ENCODE data around the gene XRCC5.
"Not testable (repeated sequence)": the region's sequence is repeated elsewhere in the genome, so short reads cannot be mapped to it uniquely, and the experiment has no call there.

Gene XRCC5

DNA sequence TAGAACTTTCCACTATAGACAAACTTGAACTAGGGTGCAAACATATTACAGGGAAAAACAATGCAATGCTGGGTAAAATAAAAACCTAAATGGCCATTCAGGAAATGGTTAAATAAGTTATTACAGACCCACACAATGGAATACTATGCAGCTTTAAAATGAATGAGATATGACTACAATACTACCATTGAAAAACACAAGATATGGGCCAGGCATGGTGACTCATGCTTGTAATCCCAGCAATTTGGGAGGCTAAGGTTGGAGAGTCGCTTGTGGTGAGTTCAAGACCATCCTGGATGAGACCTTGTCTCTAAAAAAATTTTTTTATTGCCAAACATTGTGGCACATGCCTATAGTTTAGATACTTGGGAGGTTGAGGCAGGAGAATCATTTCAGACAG, 34.4 kb upstream of the XRCC5 start:
- H3K27me3 ChIP-seq (replicated peaks; ENCODE audit: control insufficient read depth, insufficient read depth, low read length): no peaks in the 10 kb centered on the region
- TF ChIP-seq, protein P1, sequence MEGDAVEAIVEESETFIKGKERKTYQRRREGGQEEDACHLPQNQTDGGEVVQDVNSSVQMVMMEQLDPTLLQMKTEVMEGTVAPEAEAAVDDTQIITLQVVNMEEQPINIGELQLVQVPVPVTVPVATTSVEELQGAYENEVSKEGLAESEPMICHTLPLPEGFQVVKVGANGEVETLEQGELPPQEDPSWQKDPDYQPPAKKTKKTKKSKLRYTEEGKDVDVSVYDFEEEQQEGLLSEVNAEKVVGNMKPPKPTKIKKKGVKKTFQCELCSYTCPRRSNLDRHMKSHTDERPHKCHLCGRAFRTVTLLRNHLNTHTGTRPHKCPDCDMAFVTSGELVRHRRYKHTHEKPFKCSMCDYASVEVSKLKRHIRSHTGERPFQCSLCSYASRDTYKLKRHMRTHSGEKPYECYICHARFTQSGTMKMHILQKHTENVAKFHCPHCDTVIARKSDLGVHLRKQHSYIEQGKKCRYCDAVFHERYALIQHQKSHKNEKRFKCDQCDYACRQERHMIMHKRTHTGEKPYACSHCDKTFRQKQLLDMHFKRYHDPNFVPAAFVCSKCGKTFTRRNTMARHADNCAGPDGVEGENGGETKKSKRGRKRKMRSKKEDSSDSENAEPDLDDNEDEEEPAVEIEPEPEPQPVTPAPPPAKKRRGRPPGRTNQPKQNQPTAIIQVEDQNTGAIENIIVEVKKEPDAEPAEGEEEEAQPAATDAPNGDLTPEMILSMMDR (IDR thresholded peaks at IDR 0.05; ENCODE audit: insufficient read depth, low read length, poor library complexity, severe bottlenecking): no peak
- DNase-seq (ENCODE audit: extremely low read depth, insufficient read length): no peak
- H3K36me3 ChIP-seq (ENCODE audit: control insufficient read depth, insufficient read depth, low read length): no peaks in the 10 kb centered on the region; the same call in none of the 2 replicates
- H3K4me3 ChIP-seq (replicated peaks; ENCODE audit: low read depth, low read length): no peak overlapping the region

DNA sequence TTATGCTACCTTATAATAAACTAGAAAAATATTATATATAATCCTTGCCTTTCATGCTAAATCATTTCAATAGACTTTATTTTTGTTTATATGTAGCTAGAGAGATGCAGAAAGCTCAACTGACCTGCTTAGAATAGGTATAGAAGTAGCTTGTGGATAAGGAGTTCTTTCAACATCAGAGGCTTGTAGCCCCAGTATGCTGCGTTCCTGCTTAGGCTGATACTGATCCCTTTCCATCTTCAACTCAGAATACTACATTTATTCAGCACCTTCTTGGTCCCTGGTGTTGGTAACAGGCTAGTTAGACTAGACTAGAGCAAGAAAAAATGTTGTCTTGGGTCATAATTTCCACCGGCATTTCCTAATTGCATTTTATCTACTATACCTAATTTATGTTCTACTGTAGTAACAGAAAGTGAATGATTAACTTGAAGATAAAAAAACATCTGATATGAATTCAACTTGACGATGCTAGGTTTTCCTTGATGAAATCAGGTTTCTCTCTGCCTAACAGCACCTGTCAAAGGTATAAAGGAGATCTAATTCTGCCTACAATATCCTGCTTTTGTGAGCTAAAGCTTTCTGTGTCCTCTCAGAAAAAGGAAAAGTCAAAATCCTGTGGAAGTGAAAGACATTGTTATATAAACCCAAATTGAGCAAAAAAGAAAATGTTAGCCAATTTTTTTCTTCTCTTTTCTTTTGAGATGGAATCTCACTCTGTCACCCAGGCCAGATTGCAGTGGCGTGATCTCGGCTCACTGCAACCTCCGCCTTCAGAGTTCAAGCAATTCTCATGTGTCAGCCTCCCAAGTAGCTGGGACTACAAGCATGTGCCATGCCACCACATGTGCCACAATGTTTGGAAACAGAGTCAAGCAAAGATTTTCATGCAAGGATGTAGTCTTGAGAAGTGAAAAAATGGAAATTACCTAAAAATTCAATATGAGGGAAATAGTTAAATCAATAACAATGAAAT, 33.4 kb upstream of the XRCC5 start:
- TF ChIP-seq, protein P1 (IDR thresholded peaks at IDR 0.05; ENCODE audit: insufficient read depth, low read length, poor library complexity, severe bottlenecking): no peak
- H3K27me3 ChIP-seq (replicated peaks; ENCODE audit: control insufficient read depth, insufficient read depth, low read length): no peaks in the 10 kb centered on the region
- DNase-seq (ENCODE audit: extremely low read depth, insufficient read length): no peak
- H3K4me3 ChIP-seq (replicated peaks; ENCODE audit: low read depth, low read length): no peak overlapping the region
- no peaks in the 10 kb centered on the region; the same call in 1 of the 2 replicates for H3K36me3 ChIP-seq (ENCODE audit: control insufficient read depth, insufficient read depth, low read length)

DNA sequence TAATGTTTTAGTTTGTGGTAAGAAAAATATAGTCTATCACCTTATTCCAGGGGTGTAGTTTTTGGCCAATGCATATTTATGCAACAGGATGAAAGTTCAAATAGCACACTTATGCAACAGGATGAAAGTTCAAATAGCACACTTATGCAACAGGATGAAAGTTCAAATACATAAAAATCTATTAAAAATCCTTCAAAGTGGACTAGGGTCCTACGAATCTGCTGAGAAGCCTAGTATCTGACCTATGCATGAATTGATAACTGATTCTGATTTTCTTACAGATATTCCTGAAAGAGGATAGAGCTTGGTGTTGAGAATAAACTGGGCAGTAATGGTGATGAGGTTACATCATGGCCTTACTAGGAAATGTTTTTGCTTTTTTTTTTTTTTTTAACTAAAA, 30.4 kb upstream of the XRCC5 start:
- TF ChIP-seq, protein P1 (IDR thresholded peaks at IDR 0.05; ENCODE audit: insufficient read depth, low read length, poor library complexity, severe bottlenecking): no peak
- no peak overlapping the region for H3K4me3 ChIP-seq (replicated peaks; ENCODE audit: low read depth, low read length)
- DNase-seq (ENCODE audit: extremely low read depth, insufficient read length): no peak
- no peaks in the 10 kb centered on the region for H3K36me3 ChIP-seq (ENCODE audit: control insufficient read depth, insufficient read depth, low read length)
- no peaks in the 10 kb centered on the region for H3K27me3 ChIP-seq (replicated peaks; ENCODE audit: control insufficient read depth, insufficient read depth, low read length)

DNA sequence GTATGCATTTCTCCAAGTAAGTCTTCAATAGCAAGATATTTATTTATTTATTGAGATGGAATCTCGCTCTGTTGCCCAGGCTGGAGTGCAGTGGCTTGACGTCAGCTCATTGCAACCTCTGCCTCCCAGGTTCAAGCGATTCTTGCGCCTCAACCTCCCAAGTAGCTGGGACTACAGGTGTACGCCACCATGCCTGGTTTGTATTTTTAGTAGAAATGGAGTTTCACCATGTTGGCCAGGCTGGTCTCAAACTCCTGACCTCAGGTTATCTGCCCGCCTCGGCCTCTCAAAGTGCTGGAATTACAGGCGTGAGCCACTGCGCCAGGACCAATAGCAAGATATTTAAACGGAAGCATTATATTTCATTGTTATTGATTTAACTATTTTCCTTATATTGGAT, 29.1 kb upstream of the XRCC5 start:
- not testable (repeated sequence) for H3K4me3 ChIP-seq (replicated peaks; ENCODE audit: low read depth, low read length); DNase-seq (ENCODE audit: extremely low read depth, insufficient read length); H3K36me3 ChIP-seq (ENCODE audit: control insufficient read depth, insufficient read depth, low read length); H3K27me3 ChIP-seq (replicated peaks; ENCODE audit: control insufficient read depth, insufficient read depth, low read length)

DNA sequence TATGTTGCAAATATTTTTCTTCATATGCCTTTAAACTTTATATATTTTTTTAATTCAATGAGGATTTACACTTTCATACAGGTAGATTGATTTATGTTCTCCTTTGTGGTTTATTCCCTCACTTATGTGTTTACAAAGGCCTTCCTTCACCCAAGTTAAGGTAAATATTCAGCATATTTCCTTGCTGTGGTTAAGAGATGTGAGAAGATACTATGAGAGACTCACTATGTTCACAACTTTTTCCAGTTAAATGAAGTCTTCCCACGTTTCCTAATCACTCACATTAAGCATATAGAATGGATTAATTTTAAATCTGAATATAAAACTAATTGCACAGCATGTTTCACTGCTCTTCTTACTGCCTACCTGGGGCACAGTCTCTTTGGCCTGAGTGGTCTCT, 28.1 kb upstream of the XRCC5 start:
- Histone ChIP-seq H3K4me3 (replicated peaks; ENCODE audit: low read depth, low read length) (peak overlapping the region; percentile 83), H3K27me3 (replicated peaks; ENCODE audit: control insufficient read depth, insufficient read depth, low read length) (no peaks in the 10 kb centered on the region), H3K36me3 (ENCODE audit: control insufficient read depth, insufficient read depth, low read length) (no peaks in the 10 kb centered on the region)
- DNase-seq (ENCODE audit: extremely low read depth, insufficient read length): no peak
- TF ChIP-seq, protein P1 (IDR thresholded peaks at IDR 0.05; ENCODE audit: insufficient read depth, low read length, poor library complexity, severe bottlenecking): no peak

DNA sequence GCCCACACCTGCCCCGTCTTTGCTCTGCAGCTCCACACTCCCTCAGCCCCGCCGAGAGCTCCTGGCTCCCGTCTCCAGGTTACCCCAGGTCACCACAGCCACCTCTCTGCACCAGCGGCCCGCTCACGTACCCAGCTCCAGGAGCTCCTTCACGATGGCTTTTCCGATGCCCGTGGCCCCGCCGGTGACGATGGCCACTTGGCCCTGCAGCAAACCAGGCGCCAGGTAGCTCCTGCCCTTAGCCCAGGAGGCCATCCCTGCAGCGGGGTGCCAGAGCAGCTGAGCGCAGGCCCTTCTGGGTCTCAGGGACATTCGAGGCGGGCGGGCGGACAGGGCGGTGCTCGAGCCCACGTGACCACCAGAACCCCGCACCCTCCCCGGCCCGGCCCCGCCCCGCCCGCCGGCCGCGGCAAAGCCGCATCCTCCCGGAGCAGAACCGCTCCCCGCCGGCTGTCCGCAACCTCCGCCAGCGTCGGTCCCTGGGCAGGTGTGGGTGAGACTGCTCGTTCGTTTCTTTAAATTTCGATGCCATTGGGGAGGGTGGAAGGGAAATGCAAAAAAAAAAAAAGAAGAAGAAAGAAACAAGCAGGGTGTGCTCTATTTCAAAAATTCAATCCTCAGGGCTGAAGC, 27.5 kb upstream of the XRCC5 start, which contains the start of the genes PECR and TMEM169:
TSS of gene PECR (minus strand) at position 323 of the 630 bp plus-strand sequence. CDS start at position 255, 68 bp downstream.
TSS of gene TMEM169 (plus strand) at position 433 of the 630 bp plus-strand sequence. CDS start 14,045 bp downstream, outside the sequence.
- DNase-seq (ENCODE audit: extremely low read depth, insufficient read length): peak; percentile 86
- Histone ChIP-seq H3K36me3 (ENCODE audit: control insufficient read depth, insufficient read depth, low read length) (no peaks in the 10 kb centered on the region), H3K4me3 (replicated peaks; ENCODE audit: low read depth, low read length) (peak within 1 kb of the TSS; percentile 83), H3K27me3 (replicated peaks; ENCODE audit: control insufficient read depth, insufficient read depth, low read length) (no peaks in the 10 kb centered on the region)
- TF ChIP-seq, protein P1 (IDR thresholded peaks at IDR 0.05; ENCODE audit: insufficient read depth, low read length, poor library complexity, severe bottlenecking): no peak

Measured in GM06990 (cell line).